WTC11 (cell line): ENCODE measurements around the gene COMMD6.

ENCODE experiments used
- CTCF ChIP-seq: fragments of 200-600 bp; IDR thresholded peaks from 2 replicates; pipeline ENCODE4 v1.8.0; 2022; ENCODE audit warnings: antibody characterized with exemption
- FOXJ3 ChIP-seq: sonication (generic); formaldehyde crosslinking; IDR thresholded peaks from 2 replicates; pipeline ENCODE4 v1.9.0; 2021; ENCODE audit warnings: missing genetic modification reagents, mild to moderate bottlenecking, borderline replicate concordance
- NR2C2 ChIP-seq: sonication (generic); formaldehyde crosslinking; IDR thresholded peaks from 2 replicates; pipeline ENCODE4 v1.8.0; 2022; ENCODE audit warnings: mild to moderate bottlenecking, missing genetic modification reagents
- USF2 ChIP-seq: sonication (generic); formaldehyde crosslinking; IDR thresholded peaks from 2 replicates; pipeline ENCODE4 v1.8.1; 2023; ENCODE audit warnings: mild to moderate bottlenecking, missing genetic modification reagents, moderate library complexity
- ZNF121 ChIP-seq: sonication (generic); formaldehyde crosslinking; IDR thresholded peaks from 2 replicates; pipeline ENCODE4 v1.8.0; 2023; ENCODE audit warnings: missing genetic modification reagents
- TF ChIP-seq, protein P1 (sequence below): sonication (generic); formaldehyde crosslinking; IDR thresholded peaks from 2 replicates; pipeline ENCODE4 v1.8.0; 2023; ENCODE audit warnings: missing genetic modification reagents
- TF ChIP-seq, protein P2 (sequence below): sonication (generic); formaldehyde crosslinking; IDR thresholded peaks from 2 replicates; pipeline ENCODE4 v1.8.1; 2022; ENCODE audit warnings: mild to moderate bottlenecking, moderate library complexity, missing genetic modification reagents
- TF ChIP-seq, protein P3 (sequence below): sonication (generic); formaldehyde crosslinking; IDR thresholded peaks from 2 replicates; pipeline ENCODE4 v1.8.1; 2022; ENCODE audit warnings: low read depth, mild to moderate bottlenecking, moderate library complexity, missing genetic modification reagents, borderline replicate concordance
- TF ChIP-seq, protein P4 (sequence below): sonication (generic); formaldehyde crosslinking; IDR thresholded peaks from 2 replicates; pipeline ENCODE4 v1.8.0; 2022; ENCODE audit warnings: mild to moderate bottlenecking, missing genetic modification reagents

DNA sequence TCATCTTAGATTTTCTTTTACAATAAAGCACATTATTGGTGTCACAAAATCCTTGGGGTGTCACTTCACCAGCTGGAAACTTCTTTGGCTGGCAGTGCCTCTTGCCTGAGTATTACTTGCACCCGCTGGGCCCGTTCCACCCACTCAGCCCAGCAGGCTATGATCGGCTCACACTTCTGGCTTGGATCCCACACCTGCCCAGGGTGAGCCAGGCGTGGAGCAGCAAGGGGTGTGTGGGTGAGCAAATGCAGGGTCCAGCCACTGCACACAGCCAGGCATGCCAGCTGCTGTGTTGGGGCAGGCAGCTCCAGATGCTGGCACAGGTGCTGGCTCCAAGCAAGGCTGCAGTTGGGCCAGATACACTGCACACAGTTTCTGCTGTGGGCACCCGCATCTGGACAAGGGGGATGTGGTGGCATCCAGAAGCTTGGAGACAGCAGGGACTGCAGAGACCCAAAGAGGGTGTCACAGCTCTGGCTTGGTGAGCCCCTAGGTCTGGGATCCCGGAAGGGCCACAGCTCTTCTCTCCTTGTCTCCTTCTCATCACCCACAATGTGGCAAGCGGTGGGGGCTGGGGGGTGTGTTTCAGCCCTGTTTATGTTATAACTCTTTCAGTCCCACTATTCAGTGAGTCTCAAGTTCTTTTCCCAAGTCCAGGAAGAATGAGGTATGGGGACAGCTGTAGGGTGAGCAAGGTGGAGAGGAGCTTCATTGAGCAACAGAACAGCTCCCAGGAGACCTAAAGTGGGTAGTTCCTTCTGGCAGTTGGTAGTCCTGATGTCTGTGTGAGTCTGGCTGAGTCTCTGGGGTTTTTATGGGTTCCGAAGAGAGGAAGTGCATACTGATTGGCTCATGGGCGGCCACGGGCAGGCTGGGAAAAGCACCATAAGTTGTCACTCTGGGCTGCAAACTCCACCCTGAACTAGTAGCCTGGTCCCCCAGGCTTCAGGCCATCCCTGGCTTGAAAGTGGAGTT, 30.3 kb downstream of the COMMD6 start:
- TF ChIP-seq CTCF: no peak
- TF ChIP-seq, protein P1, sequence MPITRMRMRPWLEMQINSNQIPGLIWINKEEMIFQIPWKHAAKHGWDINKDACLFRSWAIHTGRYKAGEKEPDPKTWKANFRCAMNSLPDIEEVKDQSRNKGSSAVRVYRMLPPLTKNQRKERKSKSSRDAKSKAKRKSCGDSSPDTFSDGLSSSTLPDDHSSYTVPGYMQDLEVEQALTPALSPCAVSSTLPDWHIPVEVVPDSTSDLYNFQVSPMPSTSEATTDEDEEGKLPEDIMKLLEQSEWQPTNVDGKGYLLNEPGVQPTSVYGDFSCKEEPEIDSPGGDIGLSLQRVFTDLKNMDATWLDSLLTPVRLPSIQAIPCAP (CRISPR knock-in tag): no peak
- TF ChIP-seq ZNF121 (CRISPR knock-in tag): no peak
- TF ChIP-seq, protein P2, sequence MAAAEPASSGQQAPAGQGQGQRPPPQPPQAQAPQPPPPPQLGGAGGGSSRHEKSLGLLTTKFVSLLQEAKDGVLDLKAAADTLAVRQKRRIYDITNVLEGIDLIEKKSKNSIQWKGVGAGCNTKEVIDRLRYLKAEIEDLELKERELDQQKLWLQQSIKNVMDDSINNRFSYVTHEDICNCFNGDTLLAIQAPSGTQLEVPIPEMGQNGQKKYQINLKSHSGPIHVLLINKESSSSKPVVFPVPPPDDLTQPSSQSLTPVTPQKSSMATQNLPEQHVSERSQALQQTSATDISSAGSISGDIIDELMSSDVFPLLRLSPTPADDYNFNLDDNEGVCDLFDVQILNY (CRISPR knock-in tag): no peak
- TF ChIP-seq, protein P3, sequence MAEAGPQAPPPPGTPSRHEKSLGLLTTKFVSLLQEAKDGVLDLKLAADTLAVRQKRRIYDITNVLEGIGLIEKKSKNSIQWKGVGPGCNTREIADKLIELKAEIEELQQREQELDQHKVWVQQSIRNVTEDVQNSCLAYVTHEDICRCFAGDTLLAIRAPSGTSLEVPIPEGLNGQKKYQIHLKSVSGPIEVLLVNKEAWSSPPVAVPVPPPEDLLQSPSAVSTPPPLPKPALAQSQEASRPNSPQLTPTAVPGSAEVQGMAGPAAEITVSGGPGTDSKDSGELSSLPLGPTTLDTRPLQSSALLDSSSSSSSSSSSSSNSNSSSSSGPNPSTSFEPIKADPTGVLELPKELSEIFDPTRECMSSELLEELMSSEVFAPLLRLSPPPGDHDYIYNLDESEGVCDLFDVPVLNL (CRISPR knock-in tag): no peak
- TF ChIP-seq USF2 (CRISPR knock-in tag): no peak
- TF ChIP-seq NR2C2 (CRISPR knock-in tag): no peak
- TF ChIP-seq FOXJ3 (CRISPR knock-in tag): no peak
- TF ChIP-seq, protein P4, sequence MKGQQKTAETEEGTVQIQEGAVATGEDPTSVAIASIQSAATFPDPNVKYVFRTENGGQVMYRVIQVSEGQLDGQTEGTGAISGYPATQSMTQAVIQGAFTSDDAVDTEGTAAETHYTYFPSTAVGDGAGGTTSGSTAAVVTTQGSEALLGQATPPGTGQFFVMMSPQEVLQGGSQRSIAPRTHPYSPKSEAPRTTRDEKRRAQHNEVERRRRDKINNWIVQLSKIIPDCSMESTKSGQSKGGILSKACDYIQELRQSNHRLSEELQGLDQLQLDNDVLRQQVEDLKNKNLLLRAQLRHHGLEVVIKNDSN (CRISPR knock-in tag): no peak
